GM12801 (cell line): ENCODE results near the gene PDE7B.

Source experiments
- TF ChIP-seq, protein P1 (sequence below): IDR thresholded peaks from one replicate; pipeline ENCODE4 v1.5.1; 2011; ENCODE audit warnings: control low read depth; ENCODE audit not compliant: insufficient read length; ENCODE audit errors: extremely low read depth

Gene PDE7B

DNA sequence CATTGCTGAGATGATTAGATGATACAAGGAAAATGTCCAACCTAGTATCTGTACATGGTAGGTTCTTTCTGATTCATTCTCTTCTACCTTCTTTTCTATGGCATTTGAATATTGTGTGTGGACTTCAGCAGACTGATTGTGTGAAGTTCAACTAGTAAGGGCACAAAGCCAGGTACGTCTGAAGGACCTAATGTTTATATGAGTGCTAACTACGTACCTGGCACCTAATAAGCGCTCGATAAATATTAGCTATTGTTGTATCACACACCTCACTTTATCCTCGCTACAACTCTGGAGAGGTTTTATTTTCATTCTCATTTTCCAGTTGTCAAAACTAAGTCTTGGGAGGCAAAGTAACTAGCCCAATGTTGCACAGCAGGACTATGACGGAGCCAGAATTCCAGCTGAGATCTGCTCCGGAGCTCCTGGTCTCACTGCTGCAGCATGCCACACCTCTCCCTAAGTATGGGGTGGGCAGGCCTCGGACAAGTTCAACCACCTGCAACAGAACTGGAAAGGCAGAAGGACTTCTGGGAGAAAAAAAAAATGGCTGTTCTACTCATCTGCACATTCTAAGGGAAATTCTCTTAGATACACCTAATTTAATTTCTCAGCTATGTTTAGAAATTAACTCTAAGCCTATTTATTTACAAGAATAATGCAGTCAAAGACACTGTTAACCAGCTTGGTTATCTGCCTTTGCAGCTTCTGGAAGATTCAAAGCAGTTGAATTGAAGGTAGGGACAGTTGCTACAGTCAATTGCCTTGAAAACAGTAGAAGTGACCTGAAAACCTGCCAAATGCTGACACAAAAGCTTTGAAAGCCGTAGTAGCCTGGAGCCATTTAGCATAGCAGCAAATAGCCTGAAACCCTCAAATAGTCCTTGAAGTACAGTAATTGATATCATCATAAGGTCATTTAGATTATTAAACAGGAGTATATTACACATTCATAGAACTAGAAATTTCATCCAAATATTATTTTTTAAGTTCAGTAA, 165.0 kb downstream of the PDE7B start:
- TF ChIP-seq, protein P1, sequence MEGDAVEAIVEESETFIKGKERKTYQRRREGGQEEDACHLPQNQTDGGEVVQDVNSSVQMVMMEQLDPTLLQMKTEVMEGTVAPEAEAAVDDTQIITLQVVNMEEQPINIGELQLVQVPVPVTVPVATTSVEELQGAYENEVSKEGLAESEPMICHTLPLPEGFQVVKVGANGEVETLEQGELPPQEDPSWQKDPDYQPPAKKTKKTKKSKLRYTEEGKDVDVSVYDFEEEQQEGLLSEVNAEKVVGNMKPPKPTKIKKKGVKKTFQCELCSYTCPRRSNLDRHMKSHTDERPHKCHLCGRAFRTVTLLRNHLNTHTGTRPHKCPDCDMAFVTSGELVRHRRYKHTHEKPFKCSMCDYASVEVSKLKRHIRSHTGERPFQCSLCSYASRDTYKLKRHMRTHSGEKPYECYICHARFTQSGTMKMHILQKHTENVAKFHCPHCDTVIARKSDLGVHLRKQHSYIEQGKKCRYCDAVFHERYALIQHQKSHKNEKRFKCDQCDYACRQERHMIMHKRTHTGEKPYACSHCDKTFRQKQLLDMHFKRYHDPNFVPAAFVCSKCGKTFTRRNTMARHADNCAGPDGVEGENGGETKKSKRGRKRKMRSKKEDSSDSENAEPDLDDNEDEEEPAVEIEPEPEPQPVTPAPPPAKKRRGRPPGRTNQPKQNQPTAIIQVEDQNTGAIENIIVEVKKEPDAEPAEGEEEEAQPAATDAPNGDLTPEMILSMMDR = no peak

- TF ChIP-seq, protein P1 = no peak
Measured at GRCh38 chr6:136020691-136021090, 169.2 kb downstream of the PDE7B start.

GRCh38 chr6:136022224-136022874, 170.8 kb downstream of the PDE7B start:
- TF ChIP-seq, protein P1 = no peak

- TF ChIP-seq, protein P1 = no peak
Measured at GRCh38 chr6:136024711-136025110, 173.2 kb downstream of the PDE7B start.

DNA sequence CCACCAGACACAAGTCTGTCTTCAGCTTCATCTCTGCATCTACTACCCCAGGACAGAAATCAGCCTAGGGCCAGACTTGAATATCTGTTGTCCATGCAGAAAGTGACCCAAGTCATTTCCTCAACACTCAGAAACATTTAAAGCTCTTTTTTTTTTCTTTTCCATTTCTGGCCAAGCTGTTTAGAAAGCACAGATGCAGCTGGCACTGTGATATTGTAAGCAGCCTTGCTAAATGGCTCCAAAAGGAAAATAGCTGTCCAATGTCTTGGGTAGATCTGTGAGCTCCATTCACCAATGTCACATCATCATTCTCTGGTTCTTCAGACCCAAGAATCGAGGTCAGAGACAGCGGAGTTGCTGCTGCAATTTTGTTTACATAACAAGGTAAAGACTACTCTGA, 174.2 kb downstream of the PDE7B start:
- TF ChIP-seq, protein P1 = no peak

- TF ChIP-seq, protein P1 = no peak
Measured at GRCh38 chr6:136030131-136030530, 178.6 kb downstream of the PDE7B start.

GRCh38 chr6:136031982-136032381, 180.5 kb downstream of the PDE7B start:
- TF ChIP-seq, protein P1 = no peak
